NT2/D1 (cell line): ENCODE data around the gene ARG1.

Experiments used
- SUZ12 ChIP-seq: IDR thresholded peaks from 2 replicates; pipeline ENCODE4 v1.6.1; 2011; ENCODE audit not compliant: insufficient read length, insufficient read depth; ENCODE audit errors: extremely low read depth
- YY1 ChIP-seq: IDR thresholded peaks from 2 replicates; pipeline ENCODE4 v1.6.1; 2011; ENCODE audit not compliant: insufficient read length, insufficient read depth
- ZNF274 ChIP-seq: IDR thresholded peaks from 2 replicates; pipeline ENCODE4 v1.6.1; 2011; ENCODE audit warnings: mild to moderate bottlenecking, low read depth, low read length

GRCh38 chr6:131586543-131586942 is 13.5 kb downstream of the ARG1 start:
- TF ChIP-seq SUZ12: no peak
- no peak for TF ChIP-seq ZNF274
- TF ChIP-seq YY1: no peak
